GM18858 (cell line): ENCODE results near the gene UCN3.
"Not testable (repeated sequence)": the region's sequence is repeated elsewhere in the genome, so short reads cannot be mapped to it uniquely, and the experiment has no call there.

ENCODE experiments used
- ATAC-seq: cut with Tn5 transposase; IDR thresholded peaks from one replicate; pipeline ENCODE4 v1.9.1; 2021; ENCODE audit not compliant: unreplicated experiment

Gene UCN3

DNA sequence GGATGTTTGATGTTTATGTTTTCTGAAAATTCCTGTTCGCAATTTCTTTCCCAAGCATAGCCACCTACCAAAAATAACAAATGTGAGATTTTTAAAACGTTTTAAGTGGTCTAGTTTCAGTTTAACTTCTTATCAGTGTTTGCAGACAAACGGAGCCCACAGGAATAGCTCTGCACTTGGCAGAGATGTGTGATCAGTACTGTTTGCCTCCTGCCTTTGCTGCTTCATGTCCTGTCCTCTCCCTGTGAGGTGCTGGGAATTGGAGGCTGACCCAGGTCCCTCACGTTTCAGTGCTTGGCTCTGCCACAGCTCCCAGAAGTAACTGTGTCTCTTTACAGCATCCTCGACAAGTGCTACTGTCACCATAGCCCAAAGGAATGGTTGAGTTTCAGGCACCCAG, 1.2 kb downstream of the UCN3 start:
- no peak for ATAC-seq

DNA sequence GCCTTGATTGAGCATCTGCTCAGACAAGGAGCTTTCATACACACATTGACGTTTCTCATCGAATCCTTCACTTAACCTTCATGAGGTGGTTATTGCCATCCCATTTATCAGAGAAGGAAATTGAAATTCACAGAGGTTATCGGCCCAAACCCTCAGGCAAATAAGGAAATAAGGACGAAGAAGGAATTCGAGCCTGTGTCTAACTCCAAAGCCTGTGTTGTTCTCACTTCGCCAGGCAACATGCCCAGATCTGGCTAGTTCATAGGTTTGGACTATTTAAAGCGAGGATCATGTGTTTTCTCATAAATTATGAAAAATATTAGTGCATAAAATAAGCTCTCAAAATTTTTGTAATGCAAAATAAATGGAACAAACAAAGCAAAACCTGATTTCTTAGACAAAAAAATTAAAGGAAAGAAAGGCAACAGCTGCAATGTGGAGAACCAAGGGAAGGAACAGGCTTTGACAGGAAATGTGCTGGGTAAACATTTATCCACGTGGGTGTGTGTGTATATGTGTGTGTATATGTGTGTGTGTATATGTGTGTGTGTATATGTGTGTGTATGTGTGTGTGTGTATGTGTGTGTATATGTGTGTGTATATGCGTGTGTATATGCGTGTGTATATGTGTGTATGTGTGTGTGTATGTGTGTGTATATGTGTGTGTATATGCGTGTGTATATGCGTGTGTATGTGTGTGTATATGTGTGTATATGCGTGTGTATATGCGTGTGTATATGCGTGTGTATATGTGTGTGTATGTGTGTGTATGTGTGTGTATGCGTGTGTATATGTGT, 4.8 kb downstream of the UCN3 start:
- no peak for ATAC-seq

DNA sequence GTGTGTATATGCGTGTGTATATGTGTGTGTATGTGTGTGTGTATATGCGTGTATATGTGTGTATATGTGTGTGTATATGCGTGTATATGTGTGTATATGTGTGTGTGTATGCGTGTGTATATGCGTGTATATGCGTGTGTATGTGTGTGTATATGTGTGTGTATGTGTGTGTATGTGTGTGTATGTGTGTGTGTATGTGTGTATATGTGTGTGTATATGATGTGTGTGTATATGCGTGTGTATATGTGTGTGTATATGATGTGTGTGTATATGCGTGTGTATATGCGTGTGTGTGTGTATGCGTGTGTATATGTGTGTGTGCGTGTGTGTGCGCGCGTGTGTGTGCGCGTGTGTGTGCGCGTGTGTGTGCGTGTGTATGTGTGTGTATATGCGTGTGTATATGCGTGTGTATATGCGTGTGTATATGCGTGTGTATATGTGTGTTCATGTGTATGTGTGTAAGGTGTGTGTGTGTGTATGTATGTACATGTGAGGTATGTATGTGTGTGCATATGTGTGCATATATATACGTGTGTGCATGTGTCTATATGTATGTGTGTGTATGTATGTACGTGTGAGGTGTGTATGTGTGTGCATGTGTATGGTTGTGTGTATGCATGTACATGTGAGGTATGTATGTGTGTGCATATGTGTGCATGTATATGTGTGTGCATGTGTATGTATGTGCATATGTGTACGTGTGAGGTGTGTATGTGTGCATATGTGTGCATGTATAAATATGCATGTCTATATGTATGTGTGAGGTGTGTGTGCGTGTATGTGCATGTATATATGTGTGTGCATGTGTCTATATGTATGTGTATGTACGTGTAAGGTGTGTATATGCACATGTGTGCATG, 6.0 kb downstream of the UCN3 start:
- no peak for ATAC-seq

DNA sequence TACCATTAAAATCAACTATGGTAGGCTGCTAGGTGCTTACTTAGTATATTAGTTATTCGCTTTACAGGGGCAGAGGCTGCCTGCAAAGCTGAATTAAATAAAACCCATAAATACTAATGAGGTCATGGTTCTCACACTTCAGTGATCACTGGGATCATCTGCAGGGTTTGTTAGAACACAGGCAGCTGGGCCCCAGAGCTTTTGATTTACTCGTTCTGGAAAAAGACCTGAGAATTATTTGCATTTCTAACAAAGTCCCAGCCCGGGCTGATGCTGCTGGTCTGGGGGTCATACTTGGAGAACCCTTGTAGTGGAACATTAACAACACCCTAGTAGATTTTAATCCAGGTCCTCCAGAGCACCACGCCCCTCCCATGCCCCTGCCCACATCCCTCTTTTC, 8.5 kb downstream of the UCN3 start:
- ATAC-seq, result no peak

DNA sequence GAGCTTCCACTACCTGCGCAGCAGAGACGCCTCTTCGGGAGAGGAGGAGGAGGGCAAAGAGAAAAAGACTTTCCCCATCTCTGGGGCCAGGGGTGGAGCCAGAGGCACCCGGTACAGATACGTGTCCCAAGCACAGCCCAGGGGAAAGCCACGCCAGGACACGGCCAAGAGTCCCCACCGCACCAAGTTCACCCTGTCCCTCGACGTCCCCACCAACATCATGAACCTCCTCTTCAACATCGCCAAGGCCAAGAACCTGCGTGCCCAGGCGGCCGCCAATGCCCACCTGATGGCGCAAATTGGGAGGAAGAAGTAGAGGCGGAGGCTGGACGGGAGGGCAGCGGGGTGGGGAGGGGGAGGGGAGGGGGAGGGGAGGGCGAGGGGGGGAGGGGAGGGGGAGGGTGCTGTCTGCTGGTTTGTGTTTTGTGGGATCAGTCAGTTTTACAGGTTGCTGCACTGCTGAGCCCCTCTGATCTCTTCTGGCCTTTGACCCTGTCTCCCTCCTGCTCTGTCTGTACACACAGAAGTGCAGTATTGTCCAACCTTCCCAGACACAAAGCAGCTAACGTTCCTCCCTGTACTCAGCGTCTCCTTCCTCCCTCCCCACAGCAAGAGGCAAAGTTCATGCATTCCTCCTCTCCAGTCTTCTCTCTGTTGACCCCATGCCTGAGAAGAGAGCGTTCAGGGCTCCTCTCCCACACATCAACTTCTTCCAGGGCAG, 9.3 kb downstream of the UCN3 start:
- ATAC-seq, result no peak

DNA sequence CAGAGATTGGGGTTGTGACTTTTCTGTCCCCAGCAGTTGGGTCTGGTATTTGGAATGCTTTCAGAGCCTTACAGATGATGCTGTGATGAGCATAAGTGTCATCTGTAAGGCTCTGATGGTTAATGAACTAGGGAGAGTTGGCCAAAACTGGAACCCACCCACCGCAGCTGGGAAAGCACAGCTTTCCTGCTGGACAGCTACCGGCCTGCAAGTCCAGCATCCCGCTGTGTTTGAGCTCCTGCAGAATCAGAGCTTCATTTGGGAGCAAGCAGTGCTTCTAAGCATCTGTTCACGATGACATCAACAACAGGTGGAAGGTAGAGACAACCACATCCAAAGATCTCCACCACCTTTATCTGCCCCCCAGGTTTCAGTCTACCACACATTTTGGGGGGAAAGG, 11.7 kb downstream of the UCN3 start:
- ATAC-seq, result no peak

DNA sequence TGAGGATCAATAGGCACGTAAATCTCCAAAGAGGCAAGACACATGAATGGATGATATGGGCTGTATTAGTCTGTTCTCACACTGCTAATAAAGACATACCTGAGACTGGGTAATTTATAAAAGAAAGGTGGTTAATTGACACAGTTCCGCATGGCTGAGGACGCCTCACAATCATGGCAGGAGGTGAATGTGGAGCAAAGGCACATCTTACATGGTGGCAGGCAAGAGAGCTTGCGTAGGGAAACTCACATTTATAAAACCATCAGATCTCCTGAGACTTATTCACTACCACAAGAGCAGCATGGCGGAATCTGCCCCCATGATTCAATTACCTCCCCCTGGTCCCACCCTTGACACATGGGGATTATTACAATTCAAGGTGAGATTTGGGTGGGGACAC, 14.4 kb downstream of the UCN3 start:
- ATAC-seq, result not testable (repeated sequence)

DNA sequence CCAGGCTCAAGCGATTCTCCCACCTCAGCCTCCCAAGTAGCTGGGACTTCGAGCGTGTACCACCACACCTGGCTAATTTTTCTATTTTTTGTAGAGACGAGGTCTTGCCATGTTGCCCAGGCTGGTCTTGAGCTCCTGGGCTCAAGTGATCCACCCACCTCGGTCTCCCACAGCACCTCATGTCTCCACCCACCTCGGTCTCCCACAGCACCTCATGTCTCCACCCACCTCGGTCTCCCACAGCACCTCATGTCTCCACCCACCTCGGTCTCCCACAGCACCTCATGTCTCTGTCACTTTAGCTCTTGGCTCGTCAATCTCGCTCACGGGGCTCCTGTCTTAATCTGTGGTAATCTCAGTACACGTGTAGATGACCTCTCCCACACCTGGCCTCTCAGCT, 15.6 kb downstream of the UCN3 start:
- ATAC-seq, result not testable (repeated sequence)

DNA sequence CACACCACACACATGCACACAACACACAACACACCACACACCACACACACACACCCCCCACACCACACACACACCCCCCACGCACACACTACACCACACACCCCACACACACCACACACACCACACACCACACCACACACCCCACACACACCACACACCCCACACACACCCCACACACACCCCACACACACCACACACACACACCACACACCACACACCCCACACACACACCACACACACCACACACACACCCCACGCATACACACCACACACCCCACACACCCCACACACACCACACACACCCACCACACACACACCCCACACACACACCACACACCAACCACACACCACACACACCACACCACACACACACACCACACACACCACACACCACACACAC, 16.4 kb downstream of the UCN3 start:
- ATAC-seq, result no peak

DNA sequence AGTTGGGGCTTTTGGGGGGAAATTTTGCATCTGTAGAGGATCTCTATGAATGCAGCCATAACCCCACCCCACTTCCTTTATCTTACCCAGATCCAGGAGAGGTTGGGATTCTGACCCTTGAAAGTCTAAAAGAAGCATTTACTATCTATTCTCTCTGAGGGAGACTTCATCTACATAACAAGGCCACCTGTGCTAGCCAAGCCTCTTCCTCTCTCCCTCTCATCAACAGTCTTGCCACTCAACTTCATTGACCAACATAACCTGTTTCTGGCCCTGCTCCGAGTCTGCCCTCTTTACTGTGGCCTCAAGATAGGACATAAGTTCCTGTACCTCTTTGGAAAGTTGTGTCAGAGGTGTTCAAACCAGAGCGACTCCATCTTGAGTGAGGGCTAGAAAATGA, 20.5 kb downstream of the UCN3 start:
- no peak for ATAC-seq

DNA sequence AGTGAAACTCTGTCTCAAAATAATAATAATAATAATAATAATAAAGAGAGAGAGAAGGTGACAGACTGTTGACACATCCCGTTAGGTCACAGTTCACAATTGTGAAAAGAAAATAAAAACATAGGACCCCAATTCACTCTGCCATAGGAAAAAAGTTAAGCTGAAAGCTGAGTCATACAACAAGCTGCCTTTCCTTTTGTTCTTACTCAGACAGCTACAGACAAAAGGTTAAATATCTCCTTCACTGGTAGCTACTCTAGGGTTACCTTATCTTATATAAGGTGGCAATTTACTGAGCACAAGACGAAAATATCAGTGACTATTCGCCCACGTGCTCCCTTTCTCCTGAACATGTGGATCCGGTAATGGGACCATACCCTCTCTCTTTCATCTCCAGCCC, 22.4 kb downstream of the UCN3 start:
- no peak for ATAC-seq

DNA sequence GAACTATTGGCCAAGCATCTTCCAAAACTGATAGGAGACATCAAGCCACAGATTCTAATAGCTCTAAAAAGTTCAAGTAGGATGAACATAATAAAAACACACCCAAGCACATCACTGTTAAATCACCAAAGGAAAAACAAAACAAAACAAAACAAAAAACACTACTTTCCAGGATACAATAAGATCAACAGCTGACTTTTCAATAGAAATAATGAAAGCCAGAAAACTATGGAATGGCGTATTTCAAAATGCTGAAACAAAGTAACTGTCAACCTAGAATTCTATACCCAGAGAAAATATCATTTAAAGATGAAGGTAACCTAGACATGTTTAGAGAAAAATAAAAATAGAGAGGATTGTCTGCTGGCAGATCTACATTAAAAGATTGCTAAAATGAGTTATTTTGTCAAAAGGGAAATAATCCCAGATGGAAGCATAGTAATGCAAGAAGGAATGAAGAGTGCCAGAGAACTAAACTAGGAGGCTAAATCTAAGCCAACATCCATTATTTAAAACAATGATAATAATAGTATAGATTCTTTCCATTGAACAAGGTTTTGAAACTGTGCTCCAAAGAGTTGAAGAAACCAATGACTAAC, 25.9 kb downstream of the UCN3 start:
- ATAC-seq, result no peak

DNA sequence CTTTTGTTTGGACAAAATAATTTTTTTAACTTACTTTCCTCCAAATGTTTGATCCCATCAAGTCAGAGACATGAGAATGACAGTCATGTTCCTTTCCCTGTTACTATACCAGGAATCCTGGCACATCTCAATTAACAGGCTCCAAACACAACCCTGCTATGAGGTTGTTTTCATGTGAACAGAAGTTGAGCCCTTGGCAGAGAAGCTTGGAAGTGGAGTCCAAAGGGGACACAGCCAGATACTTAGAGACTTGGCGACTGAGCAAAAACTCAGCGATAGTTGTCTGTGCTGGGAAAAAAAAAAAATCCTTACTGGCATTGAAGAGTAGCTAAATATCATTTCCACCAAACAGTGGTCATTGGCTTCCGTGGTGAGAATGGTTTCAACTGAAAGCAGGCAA, 27.0 kb downstream of the UCN3 start:
- no peak for ATAC-seq

DNA sequence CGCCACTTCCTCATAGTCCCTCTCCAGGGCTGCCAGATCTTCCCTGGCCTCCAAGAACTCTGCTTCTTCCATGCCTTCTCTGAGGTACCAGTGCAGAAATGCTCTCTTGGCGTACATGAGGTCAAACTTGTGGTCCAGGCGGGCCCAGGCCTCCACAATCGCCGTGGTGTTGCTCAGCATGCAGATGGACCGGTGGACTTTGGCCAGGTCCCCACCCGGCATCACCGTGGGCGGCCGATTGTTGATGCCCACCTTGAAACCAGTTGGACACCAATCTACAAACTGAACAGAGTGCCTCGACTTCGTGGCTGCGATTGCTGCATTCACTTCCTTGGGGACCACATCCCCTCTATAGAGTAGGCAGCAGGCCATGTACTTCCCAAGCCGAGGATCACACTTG, 28.8 kb downstream of the UCN3 start:
- ATAC-seq, result no peak

DNA sequence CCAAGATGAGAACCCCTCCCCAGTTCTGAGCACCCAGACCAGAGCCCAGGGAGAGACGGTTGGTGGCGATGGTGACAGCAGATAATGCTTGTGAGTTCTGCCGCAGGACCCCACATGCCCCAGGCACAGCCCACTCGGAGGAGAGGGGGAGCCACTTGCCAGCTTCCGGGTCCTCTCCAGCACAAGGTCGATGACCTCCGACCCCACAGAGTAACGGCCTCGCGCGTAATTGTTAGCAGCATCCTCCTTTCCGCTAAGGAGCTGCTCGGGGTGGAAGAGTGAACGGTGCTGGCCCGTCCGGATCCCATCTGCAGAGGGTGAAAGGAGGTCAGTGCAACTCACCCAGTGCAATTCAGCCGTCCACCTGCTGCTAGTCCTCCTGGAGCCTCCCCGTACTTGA, 30.4 kb downstream of the UCN3 start:
- ATAC-seq, result no peak

DNA sequence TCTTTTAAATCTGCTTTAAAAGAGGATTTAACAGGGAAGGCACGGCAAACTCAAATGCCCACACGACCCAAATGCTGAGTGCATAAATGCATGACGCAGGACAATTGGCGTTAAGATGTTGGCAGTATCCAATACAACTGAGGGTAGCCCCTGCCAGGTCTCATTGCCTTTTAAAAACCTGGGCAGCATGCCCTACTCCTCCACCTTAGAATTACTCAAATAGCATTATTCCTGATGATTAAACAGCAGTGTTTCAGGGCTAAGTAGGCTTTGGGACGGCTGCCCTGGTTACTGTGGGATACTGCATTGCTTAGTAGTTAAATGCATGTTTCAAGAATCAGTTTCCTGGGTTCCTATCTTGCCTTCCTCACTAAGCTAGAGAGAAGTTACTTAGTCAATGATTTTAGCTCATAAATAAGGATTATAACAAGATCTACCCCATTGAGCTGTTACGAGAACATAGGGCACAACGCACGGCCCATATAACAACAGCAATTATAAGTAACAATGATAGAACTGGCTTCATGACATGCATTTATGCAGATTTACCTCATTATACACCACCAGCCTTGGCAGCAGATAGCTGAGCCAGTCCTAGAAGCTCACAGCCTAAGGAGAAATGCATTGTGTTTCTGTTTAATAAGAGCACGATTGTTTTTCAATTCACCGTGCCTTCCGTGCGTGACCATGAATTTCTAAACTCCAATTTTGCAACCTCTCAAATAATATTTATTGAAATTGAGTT, 32.0 kb downstream of the UCN3 start:
- ATAC-seq, result no peak

DNA sequence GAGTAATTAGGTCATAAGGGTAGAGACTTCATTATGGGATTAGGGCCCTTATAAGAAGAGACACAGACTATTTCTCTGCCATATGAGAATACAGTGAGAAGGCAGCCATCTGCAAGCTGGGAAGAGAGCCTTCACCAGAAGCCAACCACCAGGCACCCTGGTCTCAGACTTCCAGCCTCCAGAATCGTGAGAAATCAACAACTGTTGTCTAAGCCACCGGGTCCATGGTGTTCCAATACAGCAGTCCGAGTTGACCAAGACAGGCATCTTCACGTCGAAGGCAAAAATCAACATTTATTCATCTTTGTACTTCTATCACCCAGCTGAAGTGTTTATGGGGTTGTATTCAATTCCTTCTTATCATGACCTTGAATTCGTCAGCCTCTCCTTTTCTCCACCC, 34.6 kb downstream of the UCN3 start:
- no peak for ATAC-seq

DNA sequence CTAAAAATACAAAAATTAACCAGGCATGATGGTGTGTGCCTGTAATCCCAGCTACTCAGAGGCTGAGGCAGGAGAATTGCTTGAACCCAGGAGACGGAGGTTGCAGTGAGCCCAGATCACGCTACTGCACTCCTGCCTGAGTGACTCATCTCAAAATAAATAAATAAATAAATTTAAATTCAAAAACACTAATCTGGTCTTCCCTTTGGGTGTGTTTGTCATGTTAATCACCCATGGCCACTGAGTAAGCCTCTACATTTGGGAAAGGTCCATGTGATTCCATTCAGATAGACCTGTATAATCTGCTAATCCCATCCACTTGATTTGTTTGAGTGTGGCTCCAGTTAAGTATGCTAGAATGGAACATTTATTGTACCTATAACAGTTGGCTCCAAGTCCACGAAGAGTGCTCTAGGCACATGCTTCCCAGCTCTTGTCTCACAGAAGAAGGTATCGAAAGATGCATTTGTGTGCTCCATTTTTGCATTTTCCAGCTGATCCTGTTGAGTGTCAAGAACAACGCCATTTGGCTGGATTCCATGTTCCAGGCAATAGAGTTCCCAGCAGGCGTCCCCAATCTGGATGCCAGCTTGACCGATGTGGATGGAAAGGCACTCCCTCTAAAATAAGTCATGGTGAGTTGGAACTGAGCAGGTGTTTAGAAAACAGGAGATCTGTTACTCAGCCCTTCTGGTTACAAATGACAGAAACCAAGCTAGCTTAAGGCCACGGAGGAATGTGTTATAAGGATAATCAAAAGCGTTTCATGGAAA, 35.9 kb downstream of the UCN3 start:
- no peak for ATAC-seq

DNA sequence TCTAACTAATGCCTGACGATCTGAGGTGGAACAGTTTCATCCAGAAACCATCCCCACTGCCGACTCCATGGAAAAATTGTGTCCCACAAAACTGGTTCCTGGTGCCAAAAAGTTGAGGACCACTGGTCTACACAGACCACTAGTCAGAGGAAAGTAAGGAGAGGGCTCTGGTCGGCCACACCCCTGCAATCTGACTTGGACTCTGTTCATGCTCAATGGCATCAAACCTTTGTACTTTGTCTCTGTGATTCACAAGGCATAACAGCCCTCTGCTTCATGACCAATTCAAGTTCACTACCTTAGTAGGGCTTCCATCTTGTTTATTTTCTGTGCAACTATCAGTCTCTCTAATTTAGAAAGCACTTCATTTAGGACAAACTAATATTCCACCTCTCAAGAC, 38.0 kb downstream of the UCN3 start:
- ATAC-seq, result no peak
